ENCODE measurements around the gene PIGH.
"Not testable (repeated sequence)": the region's sequence is repeated elsewhere in the genome, so short reads cannot be mapped to it uniquely, and the experiment has no call there.

Gene PIGH

DNA sequence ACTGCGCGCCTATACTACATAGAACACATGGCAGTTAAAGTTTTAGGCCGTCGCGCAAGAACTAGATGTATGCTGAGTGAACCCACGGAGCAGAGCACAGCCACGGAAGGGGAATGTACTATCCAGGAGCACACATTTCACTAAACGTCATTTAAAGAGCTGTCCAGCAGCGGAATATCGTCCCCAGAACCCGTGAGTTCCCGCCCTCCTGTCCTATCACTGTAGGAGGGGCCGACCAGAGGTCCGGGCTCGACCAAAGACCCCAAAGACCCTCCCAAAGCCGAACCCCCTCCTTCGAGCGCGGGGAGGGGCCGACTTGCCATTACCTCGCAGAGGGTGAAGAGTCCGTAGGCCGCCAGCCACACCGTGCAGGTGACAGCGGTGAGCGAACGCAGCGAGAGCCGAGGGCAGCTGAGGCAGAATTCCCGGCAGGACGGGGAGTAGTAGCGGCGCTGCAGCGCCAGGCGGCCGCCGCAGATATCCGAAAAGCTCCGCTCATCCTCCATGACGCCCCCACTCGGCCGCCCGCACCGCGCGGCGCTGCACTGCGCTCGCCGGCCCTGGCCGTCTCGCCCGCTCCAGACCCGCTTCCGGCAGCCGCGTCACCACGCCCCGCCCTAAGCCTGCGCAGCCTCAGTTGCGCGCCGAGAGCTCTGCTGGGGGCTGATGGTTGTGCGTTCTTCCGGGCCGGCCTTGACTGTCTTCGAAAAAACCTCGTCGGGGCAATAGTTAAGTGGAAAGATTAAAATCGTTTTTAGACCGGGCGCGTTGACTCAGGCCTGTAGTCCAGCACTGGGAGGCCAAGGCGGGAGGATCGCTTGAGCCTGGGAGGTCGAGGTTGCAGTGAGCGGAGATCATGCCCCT is at the start of gene PIGH:
PIGH (minus strand) TSS at position 571 of the 864 bp plus-strand sequence; CDS start at position 506, 65 bp downstream.
- DNase-seq: peak; percentile 95 to 96

DNA sequence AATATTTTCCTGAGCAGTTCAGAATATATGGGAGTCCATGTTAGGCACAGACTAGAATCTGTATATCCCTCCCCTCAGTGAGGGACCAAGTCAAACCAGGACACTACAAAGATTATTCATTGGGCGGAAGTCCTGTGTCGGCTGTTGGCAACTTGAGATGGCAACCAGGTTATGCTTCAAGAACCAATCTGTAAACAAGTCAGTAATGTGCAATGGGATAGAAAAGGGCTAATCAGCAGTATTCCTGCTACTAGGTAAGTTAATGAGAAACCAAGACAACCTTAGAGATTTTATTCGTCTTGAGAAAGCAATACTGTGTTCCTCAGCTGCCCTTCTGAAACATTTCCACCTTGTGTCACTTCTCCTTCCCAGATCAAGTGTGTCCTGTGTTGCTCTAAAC is 46.1 kb upstream of the PIGH start:
- DNase-seq: no peak

- DNase-seq: no peak
These were observed 45.3 kb upstream of the PIGH start for GRCh38 chr14:67645414-67645813.

DNA sequence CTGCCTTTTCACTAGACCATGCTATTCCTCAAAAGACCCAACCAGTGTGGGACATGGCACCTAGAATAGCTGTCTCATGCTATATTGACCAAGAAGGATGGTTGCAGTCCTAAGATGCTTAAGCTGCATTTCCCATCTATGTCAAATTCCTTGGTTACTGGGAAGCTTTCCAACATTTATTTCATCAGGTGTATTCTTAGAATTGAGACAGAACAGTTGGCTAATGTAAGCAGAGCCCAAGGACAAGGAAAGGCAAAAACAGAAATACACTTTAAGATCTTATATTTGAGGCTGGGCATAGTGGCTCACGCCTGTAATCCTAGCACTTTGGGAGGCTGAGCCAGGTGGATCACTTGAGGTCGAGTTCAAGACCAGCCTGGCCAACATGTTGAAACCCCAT is 44.4 kb upstream of the PIGH start:
- DNase-seq: no peak

DNA sequence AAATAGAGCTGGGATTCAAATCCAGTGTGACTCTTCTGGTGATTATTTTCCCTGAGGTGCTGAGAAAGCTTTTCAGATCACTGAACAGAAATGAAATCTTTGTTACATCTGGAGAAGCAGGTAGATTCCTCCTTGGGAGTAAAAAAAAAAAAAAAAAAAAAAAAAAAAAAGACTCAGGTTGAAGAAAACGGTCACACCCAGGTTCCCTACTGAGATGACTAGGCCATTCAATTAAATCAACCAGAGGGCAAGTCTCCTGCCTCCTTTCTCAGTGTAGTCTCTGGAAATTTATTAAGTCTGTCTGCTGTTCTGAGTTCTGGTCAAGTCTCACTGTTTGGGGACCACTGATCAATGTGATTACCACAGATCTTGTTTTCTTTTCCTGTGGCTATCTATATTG is 43.6 kb upstream of the PIGH start:
- no peak for DNase-seq

DNA sequence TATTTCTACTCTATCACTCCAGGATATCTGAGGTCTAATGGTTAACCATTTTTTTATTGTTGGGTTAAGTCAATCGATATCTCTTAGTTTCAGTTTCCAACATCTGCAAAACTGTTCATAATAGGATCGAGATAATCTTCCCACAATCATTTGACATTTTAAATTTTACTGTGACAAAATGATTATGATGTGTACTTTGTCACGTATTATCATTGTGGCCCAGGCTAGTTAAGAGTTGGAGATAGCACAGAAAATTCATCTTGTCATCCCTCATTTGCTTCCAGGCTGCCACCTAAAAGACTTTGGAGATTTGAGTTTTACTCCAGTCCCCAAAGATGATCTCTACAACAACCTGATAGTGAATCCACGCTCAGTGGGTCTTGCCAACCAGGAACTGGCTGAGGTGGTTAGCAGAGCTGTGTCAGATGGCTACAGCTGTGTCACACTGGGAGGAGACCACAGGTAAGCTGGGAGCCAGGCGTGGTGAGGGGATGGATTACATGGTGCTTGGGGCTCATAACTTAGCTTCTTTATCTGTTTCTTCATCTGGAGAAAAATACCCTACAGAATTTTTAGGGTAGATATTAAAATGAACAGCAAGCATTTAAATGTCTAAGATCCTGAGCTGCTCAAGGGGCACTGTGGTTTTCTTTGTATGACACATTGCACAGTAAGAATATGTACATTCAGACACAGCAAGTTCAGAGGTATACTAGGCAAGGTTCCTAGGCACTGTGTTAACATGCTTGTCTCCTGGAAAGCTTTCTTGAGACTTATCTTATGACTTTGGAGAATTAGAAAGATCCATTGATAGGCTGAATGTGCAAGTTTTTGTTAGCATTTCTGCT is 42.1 kb upstream of the PIGH start:
- no peak for DNase-seq

- DNase-seq: no peak
These were observed 41.4 kb upstream of the PIGH start for GRCh38 chr14:67641480-67641879.

DNA sequence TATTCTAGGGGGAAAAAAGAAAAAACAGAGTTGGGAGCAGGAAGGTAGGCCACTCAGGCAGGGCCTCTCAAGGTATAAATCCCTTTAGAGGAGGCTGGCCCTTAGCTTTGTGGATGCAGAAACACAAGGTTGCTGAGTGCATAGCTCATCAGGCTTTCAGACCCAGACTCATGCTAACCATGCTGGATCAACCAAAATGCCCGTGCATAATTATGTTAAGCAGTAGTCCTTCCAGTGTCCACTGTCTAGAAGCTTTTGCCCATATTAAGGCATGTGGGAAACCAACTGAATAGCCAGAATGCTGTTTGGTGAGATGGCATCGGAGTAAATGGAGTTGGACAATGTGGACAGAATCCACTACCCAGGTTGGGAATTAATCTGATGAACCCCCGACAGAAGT is 38.6 kb upstream of the PIGH start:
- no peak for DNase-seq

DNA sequence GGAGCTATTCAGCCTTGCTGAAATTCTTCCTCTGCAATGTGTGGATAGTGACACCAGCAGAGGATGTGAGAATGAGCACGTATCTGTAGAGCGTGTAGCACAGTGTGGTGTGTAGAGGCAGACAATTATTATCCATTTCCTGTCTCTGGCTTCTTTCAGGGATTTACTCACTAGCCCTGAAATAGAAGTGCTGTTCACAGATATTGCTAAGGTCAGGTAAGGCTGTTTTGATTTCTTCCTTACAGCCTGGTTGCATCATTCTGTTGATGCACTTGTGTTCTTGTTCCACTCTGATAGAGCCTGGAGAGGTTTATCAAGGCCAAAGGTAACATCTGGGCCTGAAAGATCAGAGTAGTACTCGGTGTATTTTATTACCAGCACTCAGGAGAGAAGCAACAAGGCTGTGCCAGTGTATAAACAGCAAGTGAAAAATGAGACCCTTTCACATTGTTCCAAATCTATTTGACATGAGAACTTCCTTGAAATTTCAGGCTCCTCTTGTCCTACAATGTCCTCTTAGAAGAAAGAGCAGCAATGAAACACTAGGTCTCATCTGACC is 36.4 kb upstream of the PIGH start:
- DNase-seq: no peak

DNA sequence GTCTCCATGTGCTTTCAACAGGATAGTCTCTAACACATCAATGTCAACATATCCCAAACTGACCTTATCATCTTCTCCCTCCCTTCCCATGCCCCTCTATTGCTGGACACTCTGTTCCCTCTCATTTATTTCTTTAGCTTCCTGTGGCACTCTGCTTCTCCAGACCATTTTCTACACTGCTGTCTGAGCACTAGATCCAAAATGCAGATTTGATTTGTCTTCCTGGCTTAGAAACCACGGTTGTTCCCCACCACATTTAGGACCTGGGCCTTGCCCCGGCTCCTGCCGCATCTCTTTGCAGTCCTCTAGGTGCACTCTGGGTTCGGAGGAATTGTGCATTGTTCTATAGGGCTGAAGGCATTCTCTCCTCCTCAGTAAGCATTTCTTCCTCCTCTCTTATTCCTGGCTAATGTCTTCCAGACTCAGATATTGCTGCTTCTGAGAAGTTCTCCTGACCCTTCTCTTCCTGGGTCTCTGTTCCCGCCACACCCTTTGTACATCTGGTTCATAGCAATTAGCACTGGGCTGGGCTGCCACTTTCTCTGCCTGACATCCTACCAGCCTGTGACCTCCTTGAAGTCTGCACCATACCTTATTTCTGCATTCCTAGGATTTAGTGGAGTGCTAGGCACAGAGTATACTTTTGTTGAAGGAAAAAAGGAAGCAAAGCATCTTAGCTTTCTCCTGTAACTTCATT is 33.5 kb upstream of the PIGH start:
- no peak for DNase-seq

GRCh38 chr14:67630938-67631337 is 30.9 kb upstream of the PIGH start:
- DNase-seq: no peak

DNA sequence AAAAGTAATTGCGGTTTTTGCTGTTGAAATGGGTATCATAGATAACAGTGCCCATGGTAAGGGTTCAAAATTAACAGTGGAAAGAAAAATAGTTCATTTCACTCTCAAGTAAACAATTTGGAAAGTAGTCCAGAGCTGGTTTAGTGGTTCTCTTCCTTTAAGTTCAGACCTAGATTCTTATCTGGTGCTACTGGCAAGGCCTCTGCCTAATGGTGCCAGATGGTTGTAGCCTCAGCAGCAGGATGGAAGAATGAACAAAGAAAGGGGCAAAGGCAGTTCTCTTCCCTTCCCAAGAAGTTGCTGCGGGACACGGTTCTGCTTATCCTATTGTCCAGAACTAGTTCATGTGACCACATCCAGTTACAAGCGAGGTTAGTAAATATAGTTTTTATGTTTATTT is 30.1 kb upstream of the PIGH start:
- no peak for DNase-seq

GRCh38 chr14:67627519-67627918 is 27.5 kb upstream of the PIGH start:
- no peak for DNase-seq

- not testable (repeated sequence) for DNase-seq
These were observed 26.1 kb upstream of the PIGH start for GRCh38 chr14:67626131-67626530.

GRCh38 chr14:67623114-67623513 is 23.0 kb upstream of the PIGH start:
- no peak for DNase-seq

DNA sequence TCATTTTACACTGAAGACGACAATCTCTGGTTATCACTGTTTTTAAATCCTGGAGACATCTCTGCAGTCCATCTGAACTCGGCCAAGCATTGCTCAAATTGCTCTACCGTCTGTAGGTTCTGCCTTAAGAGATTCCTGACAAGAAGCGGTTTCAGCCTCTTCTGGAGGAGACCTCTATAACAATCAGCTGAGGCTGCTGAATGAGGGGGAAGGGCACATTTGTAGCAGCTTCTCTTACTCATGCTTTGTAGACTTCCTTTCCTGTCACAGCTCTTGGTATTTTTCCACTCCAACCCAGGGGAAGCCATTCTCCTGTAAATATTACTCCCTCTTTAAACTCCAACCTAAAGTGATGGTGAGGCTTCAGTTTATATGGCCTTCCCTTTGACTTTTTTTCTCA is 22.6 kb upstream of the PIGH start:
- DNase-seq: no peak

GRCh38 chr14:67620217-67620785 is 20.2 kb upstream of the PIGH start:
- DNase-seq: no peak

GRCh38 chr14:67619446-67620216 is 19.6 kb upstream of the PIGH start, which contains the start of gene ARG2:
TSS of gene ARG2 (plus strand) at chr14:67619920. CDS start at chr14:67619978, 58 bp downstream.
- DNase-seq: peak; percentile 97 to 98

GRCh38 chr14:67618617-67619063 is 18.6 kb upstream of the PIGH start:
- DNase-seq: peak; percentile 61 to 86

- DNase-seq: no peak
These were observed 10.4 kb upstream of the PIGH start for GRCh38 chr14:67610491-67610890.

DNA sequence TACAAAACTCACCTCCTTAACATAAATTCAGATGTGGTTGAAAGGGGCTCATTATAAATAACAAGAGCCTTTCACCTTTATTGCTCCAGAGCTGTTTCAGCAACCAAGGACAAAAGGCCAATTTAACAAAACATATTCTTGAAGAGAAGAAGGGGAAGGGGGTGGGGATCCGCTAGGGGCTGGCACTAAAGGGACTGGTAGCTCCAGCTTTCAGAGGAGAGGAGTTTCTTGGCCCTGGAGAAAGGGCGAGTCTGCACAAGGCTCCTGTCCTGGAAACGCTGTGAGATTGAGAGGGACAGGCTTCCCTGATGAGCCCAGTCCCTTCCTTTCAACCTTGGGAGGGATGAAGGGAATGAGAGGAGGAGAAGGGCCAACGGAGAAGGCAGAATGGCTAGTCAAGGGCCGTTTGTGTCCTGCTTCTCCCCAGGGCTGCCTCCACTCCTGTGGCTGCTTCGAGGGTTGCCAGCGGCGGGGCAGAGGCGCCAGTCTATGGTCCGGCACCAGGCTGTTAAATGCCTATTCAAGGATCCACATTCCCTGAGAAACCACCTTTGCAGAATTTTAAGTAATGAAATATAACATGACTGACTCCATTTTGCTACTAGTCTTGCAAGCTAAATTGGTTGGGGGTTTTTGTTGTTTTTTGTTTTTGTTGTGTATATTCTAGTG is 9.7 kb upstream of the PIGH start:
- DNase-seq: no peak

Measured in CD4-positive, alpha-beta T cell treated with Interleukin-1 beta for 1 hour (primary cell).